ENCODE measurements around the gene BAK1.

GRCh38 chr6:33602180-33602579 is 22.1 kb upstream of the BAK1 start:
- TF ChIP-seq CTCF (conservative IDR thresholded peaks at IDR 0.05 in 1 of 2, IDR thresholded peaks at IDR 0.05 in 1 of 2; ENCODE audit: low read depth in 1 of 2, low read length in 2 of 2) (no peak), EZH2 (IDR thresholded peaks at IDR 0.05; ENCODE audit: low read length, missing control alignments) (no peak)
